ENCODE measurements around the gene MS4A13. TPM values are rescaled to one million over a fixed set of nuclear protein-coding genes. Genes with fewer than 3 reads are reported as not detected.
"Not testable (repeated sequence)": the region's sequence is repeated elsewhere in the genome, so short reads cannot be mapped to it uniquely, and the experiment has no call there.

MS4A13 gene
- total RNA-seq, 1 donor from 2014 or later, result 2.2 TPM

DNA sequence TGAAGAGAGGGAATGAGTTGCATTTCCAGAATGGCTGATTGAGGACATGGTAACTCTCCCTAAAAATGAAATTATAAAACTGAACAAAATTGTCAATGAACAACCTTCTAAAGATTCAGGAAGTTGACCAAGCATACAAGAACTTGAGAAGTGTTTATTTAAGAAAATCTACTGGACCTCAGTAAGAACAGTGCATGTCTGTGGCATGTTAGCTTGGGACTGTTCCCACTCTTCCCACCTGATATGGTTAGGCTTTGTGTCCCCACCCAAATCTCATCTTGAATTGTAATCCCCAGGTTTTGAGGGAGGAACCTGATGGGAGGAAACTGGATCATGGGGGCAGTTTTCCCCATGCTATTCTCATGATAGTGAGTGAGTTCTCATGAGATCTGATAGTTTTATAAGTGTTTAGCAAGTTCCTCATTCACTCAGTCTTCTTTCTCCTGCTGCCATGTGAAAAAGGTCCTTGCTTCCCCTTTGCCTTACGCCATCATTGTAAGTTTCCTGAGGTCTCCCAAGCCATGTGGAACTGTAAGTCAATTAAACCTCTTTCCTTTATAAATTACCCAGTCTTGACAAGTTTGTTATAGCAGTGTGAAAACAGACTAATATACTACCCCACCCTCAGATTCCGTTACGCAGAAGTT is 15.4 kb downstream of the MS4A13 start:
- no peak for DNase-seq (ENCODE audit: low spot score)

GRCh38 chr11:60532383-60532782 is 17.2 kb downstream of the MS4A13 start:
- DNase-seq (ENCODE audit: low spot score), result not testable (repeated sequence)

DNA sequence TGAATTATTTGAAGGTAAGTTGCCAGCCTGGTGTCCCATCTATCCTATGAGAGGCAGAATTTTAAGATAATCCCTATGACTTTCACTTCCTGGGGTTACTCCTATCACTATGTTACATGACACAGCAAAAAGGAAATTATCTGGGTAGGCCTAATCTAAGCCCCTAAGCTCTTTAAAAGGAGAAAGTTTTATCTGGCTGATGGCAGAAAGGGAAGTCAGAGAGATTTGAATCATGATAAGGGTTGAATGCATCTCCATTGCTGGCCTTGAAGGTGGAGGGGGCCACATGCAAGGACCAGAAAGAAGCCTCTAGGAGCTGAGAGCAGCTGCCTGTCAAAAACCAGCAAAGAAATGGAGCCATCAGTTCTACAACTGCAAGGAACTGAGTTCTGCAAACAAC is 23.4 kb downstream of the MS4A13 start:
- DNase-seq (ENCODE audit: low spot score), result not testable (repeated sequence)

- no peak for DNase-seq (ENCODE audit: low spot score)
Measured at GRCh38 chr11:60544077-60544476, 28.9 kb downstream of the MS4A13 start.

DNA sequence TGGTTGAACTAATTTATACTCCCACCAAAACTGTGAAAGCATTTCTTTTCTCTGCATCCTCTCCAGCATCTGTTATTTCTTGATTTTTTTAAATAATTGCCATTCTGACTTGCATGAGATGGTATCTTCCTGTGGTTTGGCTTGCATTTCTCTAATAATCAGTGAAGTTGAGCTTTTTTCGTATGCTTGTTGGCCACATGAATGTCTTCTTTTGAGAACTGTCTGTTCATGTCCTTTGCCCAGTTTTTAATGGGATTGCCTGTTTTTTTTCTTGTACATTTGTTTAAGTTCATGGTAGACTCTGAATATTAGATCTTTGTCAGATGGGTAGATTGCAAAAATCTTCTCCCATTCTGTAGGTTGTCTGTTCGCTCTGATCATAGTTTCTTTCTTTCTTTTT is 46.1 kb downstream of the MS4A13 start:
- DNase-seq (ENCODE audit: low spot score), result no peak

- DNase-seq (ENCODE audit: low spot score), result no peak
Measured at GRCh38 chr11:60563553-60564235, 48.5 kb downstream of the MS4A13 start.

GRCh38 chr11:60566776-60567175 is 51.6 kb downstream of the MS4A13 start:
- DNase-seq (ENCODE audit: low spot score), result no peak

DNA sequence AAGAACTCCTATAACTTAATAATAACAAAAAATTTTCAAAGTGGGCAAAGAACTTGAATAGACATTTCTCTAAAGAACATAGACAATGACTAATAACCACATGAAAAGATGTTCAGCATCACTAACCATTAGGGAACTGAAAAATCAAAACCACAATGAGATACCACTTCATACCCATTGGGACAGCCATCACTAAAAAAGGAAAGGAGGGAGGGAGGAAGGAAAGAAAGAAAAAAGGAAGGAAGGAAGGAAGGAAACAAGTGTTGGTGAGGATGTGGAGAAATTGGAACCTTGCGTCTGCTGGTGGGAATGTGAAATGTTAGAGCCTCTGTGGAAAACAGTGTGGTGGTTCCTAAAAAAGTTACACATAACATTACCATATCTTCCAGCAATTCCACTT is 55.8 kb downstream of the MS4A13 start:
- no peak for DNase-seq (ENCODE audit: low spot score)

DNA sequence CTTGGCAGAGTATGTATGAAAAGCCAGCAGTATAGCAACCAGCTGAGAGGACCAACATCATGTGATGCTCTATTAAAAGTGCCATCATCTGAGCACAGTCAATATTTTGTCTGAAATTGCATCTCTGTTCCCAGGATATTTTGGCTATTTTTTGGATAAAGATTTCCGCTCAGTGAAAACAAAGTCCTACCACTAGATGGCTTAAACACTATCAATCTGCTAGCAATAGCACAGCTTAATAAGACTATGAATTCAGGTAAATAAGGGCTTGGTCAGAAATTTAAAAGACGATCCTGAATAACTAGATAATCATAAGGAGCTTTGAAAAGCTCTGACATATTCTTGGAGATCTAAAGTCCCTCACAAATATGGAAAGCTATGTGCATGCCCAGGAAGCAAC is 74.4 kb downstream of the MS4A13 start:
- DNase-seq (ENCODE audit: low spot score), result no peak

Other genes with a start within 250 kb of the MS4A13 start
- 11.6 TPM for gene MS4A4A, start 234.7 kb upstream of the MS4A13 start, total RNA-seq (ENCODE audit: insufficient read depth, low replicate concordance)
- gene MS4A6E, start 188.1 kb upstream of the MS4A13 start, total RNA-seq (ENCODE audit: insufficient read depth, low replicate concordance), result not detected
- 14.9 TPM for gene MS4A7, start 136.9 kb upstream of the MS4A13 start, total RNA-seq (ENCODE audit: insufficient read depth, low replicate concordance)
- 2.4 TPM for gene MS4A14, start 118.9 kb upstream of the MS4A13 start, total RNA-seq (ENCODE audit: insufficient read depth, low replicate concordance)
- not detected for gene MS4A5, start 85.8 kb upstream of the MS4A13 start, total RNA-seq (ENCODE audit: insufficient read depth, low replicate concordance)
- gene MS4A1, start 59.5 kb upstream of the MS4A13 start, total RNA-seq (ENCODE audit: insufficient read depth, low replicate concordance), result 6.0 TPM
- not detected for gene MS4A12, start 22.6 kb upstream of the MS4A13 start, total RNA-seq (ENCODE audit: insufficient read depth, low replicate concordance)
- 4.1 TPM for gene MS4A8, start 184.2 kb downstream of the MS4A13 start, total RNA-seq (ENCODE audit: insufficient read depth, low replicate concordance)
- gene MS4A18, start 209.3 kb downstream of the MS4A13 start, total RNA-seq (ENCODE audit: insufficient read depth, low replicate concordance), result not detected
- gene MS4A15, start 241.5 kb downstream of the MS4A13 start, total RNA-seq (ENCODE audit: insufficient read depth, low replicate concordance), result not detected

Data from umbilical cord (tissue), 2 donors.